GM23248 (cell line): ENCODE results near the gene ADAMTS17. TPM values are rescaled to one million over a fixed set of nuclear protein-coding genes. Genes with fewer than 3 reads are reported as not detected.

Source experiments
- DNase-seq: peaks from one replicate; pipeline ENCODE4 v3.0.0-alpha.2; 2015
- H2AFZ ChIP-seq: fragments of 200-600 bp; sonication (generic); 2 replicates; pipeline ENCODE4 v1.6.1; 2016; ENCODE audit warnings: antibody characterized with exemption
- H3F3A ChIP-seq: fragments of 200-600 bp; sonication (generic); 2 replicates; pipeline ENCODE4 v1.6.1; 2016; ENCODE audit warnings: mild to moderate bottlenecking, antibody characterized with exemption, mixed run types; ENCODE audit not compliant: insufficient read depth
- H3K27ac ChIP-seq: fragments of 200-600 bp; sonication (generic); 2 replicates; pipeline ENCODE4 v1.5.1; 2016; ENCODE audit warnings: mild to moderate bottlenecking
- H3K27me3 ChIP-seq: fragments of 200-600 bp; sonication (generic); replicated peaks from 2 replicates; pipeline ENCODE4 v1.6.1; 2016; ENCODE audit warnings: mild to moderate bottlenecking; ENCODE audit not compliant: insufficient read depth
- H3K36me3 ChIP-seq: fragments of 200-600 bp; sonication (generic); 2 replicates; pipeline ENCODE4 v1.6.1; 2016; ENCODE audit warnings: low read depth, mild to moderate bottlenecking
- H3K4me1 ChIP-seq: fragments of 200-600 bp; sonication (generic); 2 replicates; pipeline ENCODE4 v1.6.1; 2016; ENCODE audit warnings: mild to moderate bottlenecking; ENCODE audit not compliant: insufficient read depth
- H3K4me2 ChIP-seq: fragments of 200-600 bp; sonication (generic); one replicate; pipeline ENCODE4 v1.6.1; 2016; ENCODE audit warnings: mild to moderate bottlenecking; ENCODE audit not compliant: unreplicated experiment
- H3K4me3 ChIP-seq: fragments of 200-600 bp; sonication (generic); 2 replicates; pipeline ENCODE4 v1.5.1; 2016; ENCODE audit warnings: mild to moderate bottlenecking
- H3K79me2 ChIP-seq: fragments of 200-600 bp; sonication (generic); 2 replicates; pipeline ENCODE4 v1.6.1; 2016; ENCODE audit warnings: mild to moderate bottlenecking; ENCODE audit not compliant: insufficient read depth
- H3K9ac ChIP-seq: fragments of 200-600 bp; sonication (generic); 2 replicates; pipeline ENCODE4 v1.6.1; 2016; ENCODE audit warnings: mild to moderate bottlenecking
- H3K9me2 ChIP-seq: fragments of 200-600 bp; sonication (generic); 2 replicates; pipeline ENCODE4 v1.6.1; 2016; ENCODE audit warnings: mixed run types, mild to moderate bottlenecking, moderate library complexity; ENCODE audit not compliant: insufficient read depth
- H3K9me3 ChIP-seq: fragments of 200-600 bp; sonication (generic); one replicate; pipeline ENCODE4 v1.6.1; 2017; ENCODE audit warnings: low read depth
- H4K20me1 ChIP-seq: fragments of 200-600 bp; sonication (generic); 2 replicates; pipeline ENCODE4 v1.6.0; 2016; ENCODE audit not compliant: insufficient read depth
- EZH2 ChIP-seq: fragments of 200-600 bp; sonication (generic); IDR thresholded peaks from 2 replicates; pipeline ENCODE4 v1.6.1; 2018; ENCODE audit warnings: antibody characterized with exemption, mild to moderate bottlenecking; ENCODE audit not compliant: insufficient read depth, poor library complexity, severe bottlenecking
- EZH2phosphoT487 ChIP-seq: fragments of 200-600 bp; sonication (generic); IDR thresholded peaks from 2 replicates; pipeline ENCODE4 v1.6.1; 2018; ENCODE audit warnings: antibody characterized with exemption, moderate library complexity, mild to moderate bottlenecking, low read depth; ENCODE audit not compliant: insufficient read depth
- WGBS, 2 experiments: methylation state at CpG; one replicate each; pipeline ENCODE4 v1.1.6; 2015 to 2017; ENCODE audit warnings: low lambda C conversion rate in 2 of 2, low coverage in 1 of 2; ENCODE audit errors: missing lambda C conversion rate in 2 of 2; 5-methylcytosine and 5-hydroxymethylcytosine counted together
- in situ Hi-C: fragments of 300-500 bp; cut with MboI; formaldehyde crosslinking; loops from 2 replicates; pipeline ENCODE4 v1.15.0; 2020
- polyA plus RNA-seq: library from polyadenylated mRNA; unstranded; fragments of >200 nt; fragmentation: Nextera tagmentation; extraction: Ambion mirVana; gene quantifications from 2 replicates; pipeline ENCODE4 v1.2.1, GENCODE V29; 2016
- total RNA-seq: library from RNA; depleted of rRNA; stranded (reverse); fragments of >200 nt; shearing (Covaris generic); gene quantifications from 2 replicates; pipeline ENCODE4 v1.2.3, GENCODE V29; 2014

Gene ADAMTS17
- total and polyA plus RNA-seq, 2 experiments from 2014 or later, result not detected

GRCh38 chr15:99993681-99994131, 348.1 kb downstream of the ADAMTS17 start:
- Histone ChIP-seq H3K9me3 (no peaks in the 10 kb centered on the region), H3K4me2 (no peak overlapping the region), H3K4me1 (no peaks in the 10 kb centered on the region), H3K9ac (no peak overlapping the region), H4K20me1 (no peaks in the 10 kb centered on the region), H2AFZ (no peak overlapping the region), H3K27ac (no peak overlapping the region), H3K4me3 (no peak overlapping the region), H3K9me2 (no peaks in the 10 kb centered on the region), H3F3A (no peaks in the 10 kb centered on the region), H3K27me3 (no peaks in the 10 kb centered on the region), H3K36me3 (no peaks in the 10 kb centered on the region), H3K79me2 (no peaks in the 10 kb centered on the region)
- DNase-seq, result no peak
- TF ChIP-seq EZH2 (no peak), EZH2phosphoT487 (no peak)
- in situ Hi-C loops, result no loop called here
- WGBS, 2 experiments, result 48 to 52% methylated on average over 10 of the region's 10 CpGs

GRCh38 chr15:99993262-99993661, 348.5 kb downstream of the ADAMTS17 start:
- H3K9ac ChIP-seq, result no peak overlapping the region
- no peak overlapping the region for H3K4me2 ChIP-seq
- in situ Hi-C loops, result no loop called here
- no peak for TF ChIP-seq EZH2phosphoT487
- TF ChIP-seq EZH2, result no peak
- H3K27ac ChIP-seq, result no peak overlapping the region
- H3F3A ChIP-seq, result no peaks in the 10 kb centered on the region
- no peak overlapping the region for H2AFZ ChIP-seq
- H3K27me3 ChIP-seq, result no peaks in the 10 kb centered on the region
- H4K20me1 ChIP-seq, result no peaks in the 10 kb centered on the region
- H3K9me2 ChIP-seq, result no peaks in the 10 kb centered on the region
- H3K36me3 ChIP-seq, result no peaks in the 10 kb centered on the region
- H3K4me3 ChIP-seq, result no peak overlapping the region
- no peak for DNase-seq
- H3K79me2 ChIP-seq, result no peaks in the 10 kb centered on the region
- no peaks in the 10 kb centered on the region for H3K9me3 ChIP-seq
- 52 to 56% methylated on average over 8 of the region's 8 CpGs for WGBS, 2 experiments
- H3K4me1 ChIP-seq, result no peaks in the 10 kb centered on the region

DNA sequence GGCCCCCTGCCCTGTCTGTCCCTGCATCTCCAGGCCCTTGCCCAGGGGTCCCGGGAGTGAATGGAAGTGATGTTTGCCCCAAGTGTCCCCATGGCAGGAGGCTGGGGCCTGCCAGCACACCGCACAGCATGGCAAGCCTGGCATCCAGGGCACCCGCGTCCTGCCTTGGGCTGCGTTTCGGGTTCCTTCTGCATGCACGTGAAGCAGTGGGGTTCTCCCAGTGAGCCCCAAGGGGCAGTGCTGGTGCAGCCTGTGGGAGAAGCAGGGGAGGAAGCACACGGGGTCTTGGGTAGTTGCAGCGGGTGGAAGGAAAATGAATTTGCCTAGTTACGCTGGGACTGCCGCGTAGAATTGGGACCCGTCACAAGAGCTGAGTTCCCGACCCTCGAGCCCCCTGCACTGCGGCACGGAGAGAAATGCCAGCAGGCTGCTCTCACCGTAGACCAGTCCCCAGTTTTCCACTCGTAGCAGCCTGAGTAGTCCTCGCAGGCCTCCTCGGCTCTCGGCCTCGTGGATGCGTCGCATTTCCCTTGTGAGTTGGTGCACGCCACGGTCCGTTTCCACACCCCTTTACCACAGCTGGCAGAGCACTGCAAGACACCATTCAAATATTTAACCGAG, 349.1 kb downstream of the ADAMTS17 start:
- H2AFZ ChIP-seq, result no peak overlapping the region
- no peaks in the 10 kb centered on the region for H3K27me3 ChIP-seq
- TF ChIP-seq EZH2, result no peak
- no peak for TF ChIP-seq EZH2phosphoT487
- in situ Hi-C loops, result no loop called here
- no peak overlapping the region for H3K27ac ChIP-seq
- H3K9me3 ChIP-seq, result no peaks in the 10 kb centered on the region
- H3K79me2 ChIP-seq, result no peaks in the 10 kb centered on the region
- no peaks in the 10 kb centered on the region for H3F3A ChIP-seq
- H4K20me1 ChIP-seq, result no peaks in the 10 kb centered on the region
- no peaks in the 10 kb centered on the region for H3K36me3 ChIP-seq
- no peak overlapping the region for H3K4me2 ChIP-seq
- no peak for DNase-seq
- WGBS, 2 experiments, result 66 to 71% methylated on average over 29 of the region's 29 CpGs
- H3K4me3 ChIP-seq, result no peak overlapping the region
- H3K9ac ChIP-seq, result no peak overlapping the region
- no peaks in the 10 kb centered on the region for H3K9me2 ChIP-seq
- H3K4me1 ChIP-seq, result no peaks in the 10 kb centered on the region

DNA sequence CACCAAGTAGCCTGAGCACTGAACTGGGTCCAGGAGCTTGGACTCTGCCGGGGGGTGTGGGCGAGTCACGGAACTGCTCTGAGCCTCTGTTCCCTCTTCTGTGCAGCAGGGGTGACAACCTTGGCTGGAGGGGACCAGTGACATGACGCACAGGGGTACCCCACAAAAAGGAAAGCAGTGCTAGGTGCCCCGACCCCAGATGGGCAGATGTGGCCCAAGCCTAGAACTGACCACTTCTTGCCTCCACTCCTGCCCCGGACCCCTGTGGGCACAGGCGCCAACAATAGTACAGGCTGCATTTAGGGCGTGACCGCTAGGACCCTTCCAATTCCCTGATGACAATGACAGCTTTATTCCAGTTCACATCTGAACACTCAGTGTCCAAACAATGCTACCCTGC, 352.7 kb downstream of the ADAMTS17 start:
- Histone ChIP-seq H3K36me3 (no peaks in the 10 kb centered on the region), H3K9me3 (no peaks in the 10 kb centered on the region), H3K9me2 (no peaks in the 10 kb centered on the region), H4K20me1 (no peaks in the 10 kb centered on the region), H3K79me2 (no peaks in the 10 kb centered on the region), H3F3A (no peaks in the 10 kb centered on the region), H3K4me2 (no peak overlapping the region), H3K9ac (no peak overlapping the region), H3K27me3 (no peaks in the 10 kb centered on the region), H2AFZ (no peak overlapping the region), H3K4me3 (no peak overlapping the region), H3K27ac (no peak overlapping the region), H3K4me1 (no peaks in the 10 kb centered on the region)
- in situ Hi-C loops, result no loop called here
- 56 to 65% methylated on average over 9 of the region's 9 CpGs for WGBS, 2 experiments
- TF ChIP-seq EZH2 (no peak), EZH2phosphoT487 (no peak)
- no peak for DNase-seq

DNA sequence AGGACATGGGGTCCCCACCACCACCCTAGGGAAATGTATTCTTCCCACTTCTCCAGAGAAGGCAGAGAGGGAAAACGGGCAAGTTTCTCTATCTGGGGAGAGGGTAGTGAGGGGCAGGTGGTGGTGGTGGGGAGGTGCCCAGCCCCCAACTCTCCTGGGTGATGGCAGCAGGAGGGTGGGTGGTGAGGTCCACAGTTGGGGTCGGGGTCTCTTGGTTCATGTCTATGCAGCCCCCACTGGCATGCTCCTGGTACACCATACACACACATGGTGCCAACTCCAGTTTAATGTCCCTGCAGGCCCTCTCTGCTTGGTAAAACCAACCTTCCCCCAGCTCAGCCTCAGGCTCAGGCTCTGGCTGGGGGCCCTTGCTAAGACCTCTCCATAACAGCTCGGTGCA, 354.1 kb downstream of the ADAMTS17 start:
- Histone ChIP-seq H3K4me3 (no peak overlapping the region), H3F3A (no peaks in the 10 kb centered on the region), H3K4me1 (no peaks in the 10 kb centered on the region), H3K4me2 (no peak overlapping the region), H3K9me3 (no peaks in the 10 kb centered on the region), H3K36me3 (no peaks in the 10 kb centered on the region), H3K9me2 (no peaks in the 10 kb centered on the region), H3K9ac (no peak overlapping the region), H2AFZ (no peak overlapping the region), H4K20me1 (no peaks in the 10 kb centered on the region), H3K27me3 (no peaks in the 10 kb centered on the region), H3K27ac (no peak overlapping the region), H3K79me2 (no peaks in the 10 kb centered on the region)
- WGBS, 2 experiments, result 24 to 31% methylated on average over 3 of the region's 3 CpGs
- no peak for TF ChIP-seq EZH2phosphoT487
- TF ChIP-seq EZH2, result no peak
- no peak for DNase-seq
- in situ Hi-C loops, result no loop called here
